ENCODE measurements around the gene ANKRD1.

ANKRD1 gene

DNA sequence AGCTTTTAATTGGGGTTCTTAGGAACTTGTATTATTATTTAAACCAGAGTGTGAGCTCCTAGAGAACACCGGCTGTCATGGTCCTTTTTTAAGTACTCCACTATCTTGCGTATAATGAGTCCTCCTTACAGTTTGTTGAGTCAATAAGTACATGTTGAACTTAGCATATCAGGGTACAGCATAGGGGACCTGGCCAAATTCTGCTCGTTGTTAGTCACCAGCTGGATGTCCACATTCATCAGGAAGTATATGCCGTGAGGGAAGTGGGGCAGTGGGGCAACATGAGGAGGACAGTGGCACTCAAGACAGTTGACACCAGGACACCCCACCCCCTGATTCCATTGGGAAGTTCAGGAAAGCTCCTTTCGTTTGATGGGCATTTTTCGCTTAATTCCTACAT lies 32.5 kb downstream of the ANKRD1 start:
- no peak overlapping the region for H2AFZ ChIP-seq (ENCODE audit: low read depth, low read length, severe bottlenecking)
- H3K9me3 ChIP-seq (ENCODE audit: insufficient read depth, low read length): no peaks in the 10 kb centered on the region
- no peaks in the 10 kb centered on the region for H3F3A ChIP-seq (ENCODE audit: insufficient read depth)
- H3K27ac ChIP-seq (ENCODE audit: low read depth, low read length): no peak overlapping the region
- no peak overlapping the region for H3K4me2 ChIP-seq (ENCODE audit: low read depth, low read length, poor library complexity, severe bottlenecking)
- no peaks in the 10 kb centered on the region for H3K79me2 ChIP-seq (ENCODE audit: insufficient read depth, low read length)
- peaks cover 24% of the 10 kb centered on the region; the same call in 1 of the 2 replicates for H3K36me3 ChIP-seq (ENCODE audit: low read length)
- H3K9ac ChIP-seq (ENCODE audit: low read length): no peak overlapping the region
- no peaks in the 10 kb centered on the region for H3K27me3 ChIP-seq (ENCODE audit: low read length)
- TF ChIP-seq, protein P1, sequence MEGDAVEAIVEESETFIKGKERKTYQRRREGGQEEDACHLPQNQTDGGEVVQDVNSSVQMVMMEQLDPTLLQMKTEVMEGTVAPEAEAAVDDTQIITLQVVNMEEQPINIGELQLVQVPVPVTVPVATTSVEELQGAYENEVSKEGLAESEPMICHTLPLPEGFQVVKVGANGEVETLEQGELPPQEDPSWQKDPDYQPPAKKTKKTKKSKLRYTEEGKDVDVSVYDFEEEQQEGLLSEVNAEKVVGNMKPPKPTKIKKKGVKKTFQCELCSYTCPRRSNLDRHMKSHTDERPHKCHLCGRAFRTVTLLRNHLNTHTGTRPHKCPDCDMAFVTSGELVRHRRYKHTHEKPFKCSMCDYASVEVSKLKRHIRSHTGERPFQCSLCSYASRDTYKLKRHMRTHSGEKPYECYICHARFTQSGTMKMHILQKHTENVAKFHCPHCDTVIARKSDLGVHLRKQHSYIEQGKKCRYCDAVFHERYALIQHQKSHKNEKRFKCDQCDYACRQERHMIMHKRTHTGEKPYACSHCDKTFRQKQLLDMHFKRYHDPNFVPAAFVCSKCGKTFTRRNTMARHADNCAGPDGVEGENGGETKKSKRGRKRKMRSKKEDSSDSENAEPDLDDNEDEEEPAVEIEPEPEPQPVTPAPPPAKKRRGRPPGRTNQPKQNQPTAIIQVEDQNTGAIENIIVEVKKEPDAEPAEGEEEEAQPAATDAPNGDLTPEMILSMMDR (IDR thresholded peaks at IDR 0.05; ENCODE audit: insufficient read depth, low read length, poor library complexity, severe bottlenecking): no peak
- no peak for TF ChIP-seq EZH2phosphoT487 (conservative IDR thresholded peaks at IDR 0.05; ENCODE audit: low read length)
- no peaks in the 10 kb centered on the region for H4K20me1 ChIP-seq (ENCODE audit: low read depth, low read length)
- no peak overlapping the region for H3K4me3 ChIP-seq (ENCODE audit: insufficient read depth, low read length, poor library complexity, severe bottlenecking)
- no peaks in the 10 kb centered on the region for H3K9me2 ChIP-seq (replicated peaks; ENCODE audit: insufficient read depth, low read length)

GRCh38 chr10:90887555-90887954 lies 33.3 kb downstream of the ANKRD1 start:
- Histone ChIP-seq H3K79me2 (ENCODE audit: insufficient read depth, low read length) (no peaks in the 10 kb centered on the region), H3K4me3 (ENCODE audit: insufficient read depth, low read length, poor library complexity, severe bottlenecking) (no peak overlapping the region), H3K4me2 (ENCODE audit: low read depth, low read length, poor library complexity, severe bottlenecking) (no peak overlapping the region), H3K9ac (ENCODE audit: low read length) (no peak overlapping the region), H3K27ac (ENCODE audit: low read depth, low read length) (no peak overlapping the region), H3K27me3 (ENCODE audit: low read length) (no peaks in the 10 kb centered on the region), H4K20me1 (ENCODE audit: low read depth, low read length) (no peaks in the 10 kb centered on the region), H3F3A (ENCODE audit: insufficient read depth) (no peaks in the 10 kb centered on the region), H3K9me3 (ENCODE audit: insufficient read depth, low read length) (no peaks in the 10 kb centered on the region), H2AFZ (ENCODE audit: low read depth, low read length, severe bottlenecking) (no peak overlapping the region), H3K36me3 (ENCODE audit: low read length) (peaks cover 20% of the 10 kb centered on the region; the same call in 1 of the 2 replicates), H3K9me2 (replicated peaks; ENCODE audit: insufficient read depth, low read length) (no peaks in the 10 kb centered on the region)
- TF ChIP-seq, protein P1 (IDR thresholded peaks at IDR 0.05; ENCODE audit: insufficient read depth, low read length, poor library complexity, severe bottlenecking): no peak
- no peak for TF ChIP-seq EZH2phosphoT487 (conservative IDR thresholded peaks at IDR 0.05; ENCODE audit: low read length)

DNA sequence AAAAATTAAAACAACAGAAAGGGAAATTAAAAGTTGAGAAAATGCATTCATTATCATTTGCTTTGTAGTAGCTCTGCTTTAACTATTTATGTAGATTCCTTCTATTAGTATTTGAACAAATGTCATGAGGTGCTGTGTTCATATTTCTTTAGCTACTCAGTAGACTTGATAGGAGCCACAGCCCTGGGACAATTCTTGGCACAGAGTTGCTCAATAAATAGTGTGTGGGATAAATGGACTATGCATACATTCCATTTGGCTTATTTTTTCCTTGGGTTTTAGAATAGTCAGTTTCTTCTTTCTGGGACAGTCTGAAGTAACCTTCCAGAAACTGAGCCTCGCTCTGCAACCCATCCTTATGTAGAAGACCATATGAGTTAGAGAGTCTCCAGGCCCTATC lies 35.7 kb downstream of the ANKRD1 start:
- Histone ChIP-seq H2AFZ (ENCODE audit: low read depth, low read length, severe bottlenecking) (no peak overlapping the region), H3K27ac (ENCODE audit: low read depth, low read length) (no peak overlapping the region), H3F3A (ENCODE audit: insufficient read depth) (no peaks in the 10 kb centered on the region), H3K36me3 (ENCODE audit: low read length) (peaks cover 21% of the 10 kb centered on the region; the same call in 1 of the 2 replicates), H3K4me2 (ENCODE audit: low read depth, low read length, poor library complexity, severe bottlenecking) (no peak overlapping the region), H3K9me2 (replicated peaks; ENCODE audit: insufficient read depth, low read length) (no peaks in the 10 kb centered on the region), H3K9ac (ENCODE audit: low read length) (no peak overlapping the region), H3K4me3 (ENCODE audit: insufficient read depth, low read length, poor library complexity, severe bottlenecking) (no peak overlapping the region), H4K20me1 (ENCODE audit: low read depth, low read length) (no peaks in the 10 kb centered on the region), H3K9me3 (ENCODE audit: insufficient read depth, low read length) (no peaks in the 10 kb centered on the region), H3K27me3 (ENCODE audit: low read length) (no peaks in the 10 kb centered on the region), H3K79me2 (ENCODE audit: insufficient read depth, low read length) (no peaks in the 10 kb centered on the region)
- TF ChIP-seq, protein P1 (IDR thresholded peaks at IDR 0.05; ENCODE audit: insufficient read depth, low read length, poor library complexity, severe bottlenecking): no peak
- no peak for TF ChIP-seq EZH2phosphoT487 (conservative IDR thresholded peaks at IDR 0.05; ENCODE audit: low read length)

Measured in SU-DHL-6 (cell line).